T-helper 22 cell (primary cell): ENCODE data around the gene KLHL34.

ENCODE experiments used
- DNase-seq: peaks from one replicate; pipeline ENCODE4 v3.0.0-alpha.2; 2020; ENCODE audit warnings: low read depth

The KLHL34 gene, protein sequence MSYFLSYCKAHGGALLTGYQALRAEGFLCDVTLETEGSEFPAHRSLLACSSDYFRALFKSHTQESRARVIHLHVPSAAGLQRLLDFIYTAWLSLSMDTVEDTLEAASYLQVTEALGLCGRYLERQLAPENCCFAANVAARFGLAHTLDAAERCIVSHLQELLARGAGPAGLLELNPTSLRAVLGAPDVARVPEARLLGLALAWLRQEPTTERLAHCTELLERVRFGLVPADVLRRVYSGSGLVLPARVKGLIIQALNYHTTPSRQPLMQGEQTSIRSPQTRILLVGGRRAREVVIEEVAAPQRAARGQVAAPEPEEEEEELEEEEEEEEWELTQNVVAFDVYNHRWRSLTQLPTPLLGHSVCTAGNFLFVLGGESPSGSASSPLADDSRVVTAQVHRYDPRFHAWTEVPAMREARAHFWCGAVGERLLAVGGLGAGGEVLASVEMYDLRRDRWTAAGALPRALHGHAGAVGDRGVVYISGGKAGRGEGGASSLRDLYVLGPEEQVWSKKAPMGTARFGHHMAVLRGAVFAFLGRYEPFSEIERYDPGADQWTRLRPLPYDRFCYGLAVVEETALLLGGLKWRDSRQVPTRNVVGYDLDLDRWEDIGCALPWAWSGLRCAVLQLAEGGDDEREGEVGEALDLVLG

DNA sequence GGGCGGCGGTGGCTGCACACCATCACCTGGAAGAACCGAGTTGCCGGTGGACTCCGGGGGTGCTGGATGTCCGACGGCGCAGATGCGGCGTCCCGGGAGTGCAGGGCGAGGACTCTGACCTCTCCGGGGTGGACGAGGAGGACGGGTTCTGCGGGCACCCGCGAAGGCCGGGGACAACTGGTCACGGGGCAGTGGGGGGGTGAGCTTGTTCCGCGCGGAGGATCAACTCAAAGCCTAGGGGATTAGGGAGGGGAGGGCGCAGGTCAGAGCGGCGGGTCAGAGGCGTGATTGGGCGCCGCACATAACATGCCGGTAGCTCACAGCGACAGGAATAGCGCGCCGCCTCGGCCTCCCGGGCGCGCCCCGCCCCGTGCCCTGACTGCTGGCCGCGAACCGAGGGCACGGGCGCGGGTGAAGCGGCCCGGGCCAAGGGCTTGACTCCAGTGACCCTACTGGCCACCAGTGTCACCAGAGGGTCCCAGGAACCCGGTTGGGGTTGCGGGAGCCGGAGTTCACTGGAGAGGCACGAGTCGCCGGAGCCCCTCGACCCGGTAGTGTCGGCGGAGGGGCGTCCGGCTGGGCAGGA lies at the start of gene KLHL34:
KLHL34 (minus strand) TSS at position 179 of the 586 bp plus-strand sequence. CDS start 542 bp downstream, outside the sequence.
- no peak for DNase-seq

DNA sequence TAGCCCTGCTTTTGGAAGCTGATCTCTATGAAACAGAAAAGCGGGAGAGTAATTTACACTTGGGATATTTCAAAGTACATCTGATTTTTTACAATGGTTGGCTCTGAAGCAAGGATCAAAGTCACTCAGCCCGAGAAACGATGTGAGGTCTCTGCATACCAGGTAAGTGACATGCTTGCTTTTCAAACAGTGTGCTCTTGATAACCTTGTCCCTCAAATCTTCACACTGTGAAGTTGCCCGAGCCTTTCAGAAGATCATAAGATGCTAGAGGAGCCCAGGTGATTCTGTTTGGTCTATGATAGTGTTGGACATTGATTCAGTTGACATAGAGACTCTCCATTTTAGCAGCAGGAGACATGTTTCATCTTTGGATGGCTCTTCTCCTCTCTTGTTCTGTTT lies 47.1 kb upstream of the KLHL34 start:
- no peak for DNase-seq

DNA sequence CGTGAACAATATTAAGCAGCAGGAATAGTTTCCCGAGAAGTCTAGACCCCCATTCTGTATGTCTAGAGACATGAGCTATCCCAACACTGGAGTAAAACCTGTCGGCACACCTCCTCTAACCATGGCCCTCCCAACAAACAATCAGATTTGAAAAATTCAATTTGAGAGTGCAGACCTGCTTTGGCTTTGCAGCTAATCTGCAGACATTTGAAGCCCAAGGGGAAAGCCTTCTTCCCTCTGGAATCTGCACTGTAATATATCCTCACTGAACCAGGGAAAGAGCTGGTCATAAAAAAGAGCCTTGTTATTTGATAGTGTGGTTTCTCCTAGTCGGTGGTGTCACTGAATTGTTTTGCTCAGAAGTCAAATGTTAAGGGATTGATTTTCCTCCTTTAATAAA lies 44.6 kb upstream of the KLHL34 start:
- DNase-seq = no peak

DNA sequence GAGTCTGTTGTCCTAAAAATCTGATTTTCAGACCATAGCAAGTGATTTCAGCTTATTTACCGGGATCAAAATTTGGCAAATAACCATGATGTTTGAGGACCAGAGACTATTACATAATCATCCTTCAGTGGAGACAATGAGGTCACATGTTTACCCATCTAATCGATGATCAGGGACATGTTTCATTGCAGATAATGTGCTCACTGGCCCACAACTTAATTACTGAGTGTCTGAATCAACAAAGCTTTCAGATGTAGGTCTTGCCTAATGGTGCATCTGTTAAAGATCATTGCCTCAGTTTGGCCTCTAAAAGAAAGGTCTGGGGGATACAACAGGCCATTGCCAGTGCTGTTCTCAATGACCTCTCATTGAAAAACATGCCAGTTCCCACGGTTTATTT lies 42.8 kb upstream of the KLHL34 start:
- DNase-seq = no peak

DNA sequence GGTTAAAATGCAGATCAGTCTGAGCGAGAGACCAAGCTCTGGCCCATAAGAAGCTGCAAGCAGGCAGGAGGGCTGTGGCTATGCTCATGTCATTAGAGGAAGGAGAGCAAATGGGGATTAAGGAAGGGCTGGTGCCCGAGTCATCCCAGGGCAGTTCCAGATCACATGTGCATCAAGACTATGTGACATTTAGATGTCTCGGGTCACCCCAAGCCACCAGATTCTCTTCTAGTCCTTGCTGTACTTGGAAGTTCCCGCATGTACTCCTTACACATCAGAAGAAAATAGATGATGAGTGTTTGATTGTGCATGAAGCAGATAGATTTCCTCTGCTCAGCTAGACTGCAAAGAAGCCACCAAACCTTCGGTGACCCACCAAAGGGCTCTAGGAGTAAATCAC lies 42.1 kb upstream of the KLHL34 start:
- no peak for DNase-seq

DNA sequence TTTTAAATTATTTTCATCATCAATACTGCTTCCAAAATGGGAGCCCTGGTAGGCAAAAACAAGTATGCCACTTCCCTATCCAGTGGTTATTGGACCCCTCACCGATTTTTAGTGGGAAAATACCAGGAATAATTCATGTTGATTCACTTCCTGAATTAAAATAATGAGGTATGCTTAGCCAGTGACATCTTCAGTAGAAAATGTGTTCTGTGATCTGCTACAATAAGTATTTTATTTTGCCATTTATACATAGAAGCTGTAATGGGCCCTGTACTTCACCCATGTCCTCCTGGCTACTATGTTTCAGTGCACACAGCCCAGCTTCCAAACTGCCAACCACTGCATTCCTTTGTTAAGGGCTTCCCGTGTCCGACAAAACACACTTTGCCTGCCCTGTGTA lies 41.0 kb upstream of the KLHL34 start:
- no peak for DNase-seq

DNA sequence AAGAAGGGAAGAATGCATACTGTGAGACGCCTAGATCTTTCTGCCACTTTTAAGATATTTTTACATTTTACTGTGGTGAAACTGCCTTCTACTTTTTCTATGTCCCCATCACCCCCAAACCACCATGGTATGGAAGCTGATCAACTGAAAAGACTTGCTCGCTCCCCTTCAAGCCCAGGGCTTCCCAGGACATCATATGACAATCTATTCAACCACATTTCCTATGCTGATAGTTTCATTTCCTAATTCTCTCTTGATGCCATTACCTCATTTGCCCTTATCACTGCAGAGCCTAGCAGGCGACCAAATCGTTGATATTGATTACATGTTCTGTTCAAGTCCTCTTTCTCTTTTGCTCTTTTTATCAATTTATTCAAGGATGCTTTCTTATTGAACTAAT lies 40.1 kb upstream of the KLHL34 start:
- no peak for DNase-seq

DNA sequence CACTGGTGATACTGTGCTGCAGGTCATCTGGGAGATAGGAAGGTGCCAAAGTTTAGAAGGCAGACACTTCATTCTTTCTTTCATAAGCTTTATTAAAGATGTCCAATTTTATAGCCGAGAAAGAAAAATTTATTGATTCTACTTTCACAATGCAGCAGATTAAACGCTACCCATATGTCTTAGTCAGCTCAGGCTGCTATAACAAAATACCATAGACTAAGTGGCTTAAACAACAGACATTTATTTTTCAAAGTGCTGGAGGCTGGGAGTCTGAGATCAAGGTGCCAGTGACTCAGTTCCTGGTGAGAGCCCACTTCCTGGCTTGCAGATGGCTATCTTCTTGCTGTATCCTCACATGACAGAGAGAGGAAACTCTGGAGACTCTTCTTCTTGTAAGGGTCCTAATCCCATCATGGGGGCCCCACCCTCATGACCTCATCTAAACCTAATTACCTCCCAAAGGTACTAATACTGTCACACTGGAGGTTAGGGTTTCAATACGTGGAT lies 33.4 kb upstream of the KLHL34 start:
- DNase-seq = no peak

DNA sequence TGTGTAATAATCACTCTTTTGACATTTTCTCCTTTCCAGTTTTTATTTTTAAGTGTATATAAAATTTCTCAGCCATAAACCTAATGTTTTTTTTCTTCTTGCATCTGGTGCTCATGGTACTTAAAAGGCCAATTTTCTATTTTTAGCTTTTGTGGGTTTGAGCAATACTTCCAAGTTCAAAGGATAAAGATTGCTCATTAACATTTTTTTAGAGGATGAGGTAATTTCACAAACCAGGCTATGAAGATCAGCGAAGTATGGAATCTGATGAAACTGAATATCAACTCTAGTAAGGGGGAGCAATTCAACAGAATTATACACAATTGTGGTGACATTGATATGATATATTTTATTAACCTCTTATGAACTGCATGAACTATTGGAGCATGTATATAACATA lies 25.8 kb upstream of the KLHL34 start:
- no peak for DNase-seq

DNA sequence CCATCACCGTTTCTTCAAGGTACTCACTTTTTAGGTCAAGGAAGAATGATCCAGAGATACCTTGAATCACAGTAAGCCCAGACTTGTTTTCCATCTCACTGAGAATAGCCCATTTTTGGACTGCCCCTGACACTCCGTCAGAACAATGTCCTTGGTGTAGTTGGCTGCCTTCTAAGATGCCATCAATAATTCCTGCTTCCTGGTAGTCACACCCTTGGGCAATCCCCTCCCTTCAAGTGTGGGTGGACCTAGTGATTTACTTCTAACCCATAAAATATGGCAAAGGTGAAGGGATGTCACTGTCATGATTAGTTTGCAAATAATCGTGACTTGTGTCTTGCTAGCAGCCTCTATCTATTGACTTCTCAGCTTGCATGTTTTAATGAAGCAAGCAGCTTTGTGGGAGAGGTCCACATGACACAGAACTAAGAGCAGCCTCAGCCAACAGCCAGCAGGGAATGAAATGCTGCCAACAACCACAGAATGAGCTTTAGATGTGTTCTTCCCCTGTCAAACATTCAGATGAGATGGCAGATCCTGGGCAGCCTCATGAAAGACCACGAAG lies 20.0 kb upstream of the KLHL34 start:
- no peak for DNase-seq

DNA sequence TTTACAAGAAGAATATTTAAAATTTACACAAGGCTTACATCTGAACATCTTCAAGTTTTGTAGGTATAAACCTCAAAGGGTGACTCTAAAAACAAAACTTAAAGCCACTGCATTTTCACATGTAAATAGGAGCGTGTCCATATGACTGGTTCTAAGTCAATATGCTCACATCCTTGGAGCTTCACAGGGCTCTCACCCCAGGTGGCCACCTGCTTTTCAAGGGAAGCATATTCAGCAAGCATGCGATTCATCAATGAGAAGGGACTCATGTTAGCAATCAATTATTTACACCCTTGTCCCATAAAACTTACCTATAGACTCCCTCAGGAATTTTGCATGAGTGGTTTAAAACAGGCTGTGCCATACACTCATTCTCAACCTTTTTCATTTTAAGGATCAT lies 17.8 kb upstream of the KLHL34 start:
- no peak for DNase-seq

DNA sequence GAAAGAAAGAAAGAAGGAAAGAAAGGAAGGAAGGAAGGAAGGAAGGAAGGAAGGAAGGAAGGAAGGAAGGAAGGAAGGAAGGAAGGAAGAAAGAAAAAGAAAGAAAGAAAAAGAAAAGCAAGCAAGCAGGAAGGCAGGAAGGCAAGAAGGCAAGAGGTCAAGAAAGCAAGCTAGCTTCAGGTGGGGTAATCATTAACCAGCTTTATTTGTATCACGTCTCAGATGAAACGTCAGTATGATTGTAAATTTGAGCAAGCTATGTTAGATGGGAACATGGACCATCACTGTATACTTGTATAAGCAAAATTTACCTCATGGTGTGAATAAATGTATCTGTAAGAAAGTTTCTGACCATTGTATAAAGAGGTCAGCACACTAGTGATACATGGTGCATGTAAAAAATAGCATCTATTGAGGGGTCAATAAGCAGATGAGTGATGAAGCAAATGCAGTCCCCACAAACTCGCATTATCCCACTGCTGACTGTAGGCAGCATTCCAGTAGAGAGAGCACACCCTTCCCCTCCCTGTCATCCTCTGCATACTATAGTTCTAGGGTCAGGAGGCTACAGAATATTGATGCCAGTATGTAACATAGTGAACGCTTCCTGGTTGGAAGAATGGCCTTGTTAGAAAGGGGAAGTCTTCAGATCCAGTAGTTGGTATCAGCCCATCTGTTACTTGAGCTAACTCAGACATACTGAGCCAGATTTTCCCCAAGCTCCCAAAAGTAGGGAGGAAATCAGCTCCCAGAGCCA lies 16.5 kb upstream of the KLHL34 start:
- DNase-seq = no peak

DNA sequence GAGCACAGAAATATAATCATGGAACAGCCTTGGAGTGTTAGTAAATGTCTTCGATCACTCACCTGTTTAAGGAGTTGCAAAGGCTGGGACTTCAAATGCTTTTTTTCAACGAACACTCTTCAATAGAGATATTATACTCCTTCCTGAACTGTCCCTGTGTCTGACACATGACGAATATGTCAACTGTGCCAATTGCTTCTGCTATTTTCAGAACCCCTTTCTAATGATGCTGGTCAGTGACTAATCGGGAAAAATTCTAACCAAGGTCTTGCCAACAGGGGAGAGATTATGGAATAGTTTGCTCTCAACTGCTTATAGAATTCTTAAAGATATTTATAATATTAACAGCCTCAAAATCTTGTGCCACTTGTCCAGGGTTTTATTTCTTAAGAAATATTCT lies 8.5 kb upstream of the KLHL34 start:
- DNase-seq = no peak

DNA sequence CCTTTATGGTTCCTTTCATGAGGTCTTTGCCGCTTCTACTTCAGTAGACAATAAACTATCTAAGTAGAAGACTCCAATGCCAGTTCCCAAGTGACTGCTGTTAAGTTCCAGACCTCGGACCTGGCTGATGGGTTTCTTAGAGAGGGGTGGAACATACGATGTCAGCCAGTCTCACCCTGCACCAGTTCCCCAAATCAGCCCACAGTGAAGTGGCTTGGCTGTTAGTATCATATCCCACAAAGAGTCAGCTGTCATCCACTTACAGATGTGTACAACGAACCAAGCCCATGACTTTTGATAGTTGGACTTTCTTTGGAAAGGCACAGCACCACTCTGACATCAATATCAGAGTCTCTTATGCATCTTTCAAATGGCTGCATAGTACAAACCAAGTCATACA lies 8.1 kb upstream of the KLHL34 start:
- no peak for DNase-seq

DNA sequence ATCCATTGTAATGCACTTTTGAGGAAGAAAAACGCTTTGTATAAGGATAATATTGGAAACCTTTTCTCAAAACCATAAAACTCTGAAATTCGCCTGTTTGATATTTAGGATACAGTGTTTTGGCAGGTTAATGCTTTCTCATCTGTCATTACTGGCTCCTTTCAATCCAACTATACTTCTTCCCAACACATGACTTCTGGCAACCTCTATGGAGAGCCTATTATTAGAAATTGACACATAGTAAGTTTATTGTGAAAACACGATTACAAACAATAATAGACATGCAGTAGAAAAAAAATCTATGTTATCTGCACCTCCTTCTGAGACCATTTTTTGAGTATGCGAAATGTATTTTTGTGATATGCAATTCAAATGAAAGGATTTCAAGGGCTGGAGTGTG lies 4.6 kb upstream of the KLHL34 start:
- DNase-seq = no peak

DNA sequence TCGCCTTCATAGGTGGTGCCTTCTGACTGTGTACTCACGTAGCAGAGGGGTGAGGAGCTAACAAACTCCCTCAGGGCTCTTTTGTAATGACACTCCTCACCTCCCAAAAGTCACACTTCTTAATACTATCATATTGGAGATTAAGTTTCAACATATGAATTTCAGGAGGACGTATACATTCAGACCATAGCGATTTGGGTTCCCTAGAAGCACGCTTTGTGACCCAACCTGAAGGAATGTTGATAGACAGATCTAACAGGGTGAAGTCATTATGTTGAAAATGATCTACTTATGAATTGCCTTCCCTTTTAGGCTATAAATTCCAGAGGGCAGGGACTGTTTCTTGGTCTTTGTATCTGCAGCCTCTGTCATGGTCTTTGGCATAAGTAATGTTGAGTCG lies 3.2 kb upstream of the KLHL34 start:
- no peak for DNase-seq

DNA sequence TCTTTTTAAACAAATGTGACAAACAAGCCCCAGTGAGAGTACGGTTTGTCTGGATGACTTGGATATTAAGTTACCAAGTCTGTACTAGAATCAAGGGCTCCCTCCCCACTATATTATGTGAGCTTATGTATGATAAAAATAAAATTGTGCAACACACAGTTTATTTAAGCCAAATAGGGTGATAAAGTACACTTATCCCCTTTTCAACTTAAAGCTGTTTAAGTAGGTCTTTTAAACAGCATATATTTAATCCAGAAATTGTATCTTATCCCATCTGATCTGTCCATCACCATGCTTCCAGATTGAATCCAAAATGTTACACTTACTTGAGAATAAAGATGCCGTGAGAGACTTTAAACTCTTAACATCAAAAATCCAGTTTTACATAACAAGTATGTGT lies 2.0 kb upstream of the KLHL34 start:
- DNase-seq = no peak

DNA sequence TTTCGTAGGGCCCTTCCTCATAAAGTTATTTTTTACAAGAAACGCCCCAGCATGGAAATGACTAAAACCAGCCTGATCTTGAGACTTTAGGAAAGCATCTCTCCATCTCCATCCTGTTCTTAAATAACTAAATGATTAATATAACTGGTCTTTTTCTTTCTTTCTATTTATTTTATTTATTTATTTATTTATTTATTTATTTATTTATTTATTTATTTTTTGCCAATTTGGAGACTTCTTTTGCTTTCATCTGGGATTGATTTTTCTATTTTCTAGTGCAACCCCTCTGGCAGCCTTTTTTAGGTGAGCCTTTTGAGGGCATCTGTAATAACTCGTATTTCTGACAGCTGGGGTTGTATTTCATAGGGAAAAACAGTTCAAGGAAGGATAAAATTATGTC lies 1.2 kb upstream of the KLHL34 start:
- DNase-seq = no peak

DNA sequence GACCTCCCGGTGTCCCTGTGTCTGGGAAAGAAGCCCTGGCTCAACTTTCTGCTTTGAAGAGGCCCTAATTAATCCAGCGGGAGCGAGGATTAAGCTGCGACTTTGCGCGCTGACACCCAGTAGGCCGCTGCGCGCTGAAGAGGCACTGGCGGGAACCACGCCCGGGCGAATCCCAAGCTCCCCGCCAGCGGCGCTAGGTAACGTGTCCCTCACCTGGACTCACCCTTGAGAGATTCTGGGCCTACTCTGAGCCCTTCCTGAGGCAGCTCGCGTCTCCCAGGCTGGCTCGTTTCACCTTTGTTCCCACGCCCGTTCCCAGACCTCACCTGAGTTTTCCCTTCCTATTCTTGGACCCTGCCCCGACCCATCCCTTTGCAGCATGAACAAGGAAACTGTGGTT lies 616 bp upstream of the KLHL34 start:
- DNase-seq = no peak

DNA sequence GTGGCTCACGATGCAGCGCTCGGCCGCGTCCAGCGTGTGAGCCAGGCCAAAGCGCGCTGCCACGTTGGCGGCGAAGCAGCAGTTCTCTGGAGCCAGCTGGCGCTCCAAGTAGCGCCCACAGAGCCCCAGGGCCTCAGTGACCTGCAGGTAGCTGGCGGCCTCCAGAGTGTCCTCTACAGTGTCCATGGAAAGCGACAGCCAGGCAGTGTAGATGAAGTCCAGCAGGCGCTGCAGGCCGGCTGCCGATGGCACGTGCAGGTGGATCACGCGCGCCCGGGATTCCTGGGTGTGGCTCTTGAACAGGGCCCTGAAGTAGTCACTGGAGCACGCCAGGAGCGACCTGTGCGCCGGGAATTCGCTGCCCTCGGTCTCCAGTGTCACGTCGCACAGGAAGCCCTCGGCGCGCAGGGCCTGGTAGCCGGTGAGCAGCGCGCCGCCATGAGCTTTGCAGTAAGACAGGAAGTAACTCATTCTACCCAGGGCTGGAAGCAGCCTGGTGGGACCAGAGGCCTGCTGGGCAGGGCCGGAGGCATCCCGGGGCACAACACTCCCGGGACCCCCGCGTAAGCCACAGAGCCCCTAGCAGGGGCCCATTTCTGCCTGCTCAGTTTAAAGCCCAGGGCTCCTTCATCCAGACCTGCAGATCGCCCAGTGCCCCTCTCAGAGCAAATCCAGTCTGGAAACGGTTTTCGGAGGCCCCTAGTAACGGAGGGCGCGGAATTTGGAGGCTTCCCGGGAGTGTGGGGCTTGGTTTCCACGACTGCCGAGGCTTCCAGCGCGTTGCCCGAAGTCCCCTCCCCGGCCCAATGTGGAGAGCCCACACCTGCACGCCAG lies 595 bp downstream of the KLHL34 start:
- DNase-seq = no peak

DNA sequence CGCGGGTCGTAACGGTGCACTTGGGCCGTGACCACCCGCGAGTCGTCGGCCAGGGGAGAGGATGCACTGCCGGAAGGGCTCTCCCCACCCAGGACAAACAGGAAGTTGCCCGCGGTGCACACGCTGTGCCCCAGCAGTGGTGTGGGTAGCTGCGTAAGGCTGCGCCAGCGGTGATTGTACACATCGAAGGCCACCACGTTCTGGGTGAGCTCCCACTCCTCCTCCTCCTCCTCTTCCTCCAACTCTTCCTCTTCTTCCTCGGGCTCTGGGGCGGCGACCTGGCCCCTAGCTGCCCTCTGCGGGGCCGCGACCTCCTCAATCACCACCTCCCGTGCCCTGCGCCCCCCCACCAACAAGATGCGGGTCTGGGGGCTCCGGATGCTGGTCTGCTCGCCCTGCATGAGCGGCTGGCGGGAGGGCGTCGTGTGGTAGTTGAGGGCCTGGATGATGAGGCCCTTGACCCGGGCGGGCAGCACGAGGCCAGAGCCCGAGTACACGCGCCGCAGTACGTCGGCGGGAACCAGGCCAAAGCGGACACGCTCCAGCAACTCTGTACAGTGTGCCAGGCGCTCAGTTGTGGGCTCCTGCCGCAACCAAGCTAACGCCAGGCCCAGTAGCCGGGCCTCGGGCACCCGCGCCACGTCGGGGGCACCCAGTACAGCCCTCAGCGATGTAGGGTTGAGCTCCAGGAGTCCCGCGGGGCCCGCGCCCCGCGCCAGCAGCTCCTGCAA lies 1.4 kb downstream of the KLHL34 start:
- no peak for DNase-seq
